Activated CD8-positive, alpha-beta memory T cell treated with anti-CD3 and anti-CD28 coated beads, Interleukin-2, amount 50 U/mL, for 4 hours (primary cell): ENCODE results near the gene HRG.
"Not testable (repeated sequence)": the region's sequence is repeated elsewhere in the genome, so short reads cannot be mapped to it uniquely, and the experiment has no call there.

Source experiments
- DNase-seq: peaks from one replicate; pipeline ENCODE4 v3.0.0-alpha.2; 2020

The HRG gene

GRCh38 chr3:186665625-186666188 is at the start of gene HRG:
HRG (plus strand) TSS chr3:186666014; CDS start chr3:186666032, 18 bp downstream.
- DNase-seq = no peak

GRCh38 chr3:186616299-186616617 is 49.6 kb upstream of the HRG start:
- no peak for DNase-seq

GRCh38 chr3:186617036-186617946 is 48.5 kb upstream of the HRG start:
- peak; percentile 81 for DNase-seq

GRCh38 chr3:186618318-186618938 is 47.4 kb upstream of the HRG start:
- no peak for DNase-seq

GRCh38 chr3:186619787-186620212 is 46.0 kb upstream of the HRG start:
- no peak for DNase-seq

GRCh38 chr3:186620213-186621092 is 45.4 kb upstream of the HRG start:
- no peak for DNase-seq

GRCh38 chr3:186621894-186622650 is 43.7 kb upstream of the HRG start:
- DNase-seq = no peak

- DNase-seq = no peak
These were observed 43.0 kb upstream of the HRG start for GRCh38 chr3:186622651-186623310.

- no peak for DNase-seq
These were observed 41.2 kb upstream of the HRG start for GRCh38 chr3:186624598-186624997.

GRCh38 chr3:186625600-186626042 is 40.2 kb upstream of the HRG start:
- DNase-seq = no peak

GRCh38 chr3:186626254-186626847 is 39.5 kb upstream of the HRG start:
- DNase-seq = no peak

- DNase-seq = no peak
These were observed 37.9 kb upstream of the HRG start for GRCh38 chr3:186627852-186628414.

- no peak for DNase-seq
These were observed 37.1 kb upstream of the HRG start for GRCh38 chr3:186628756-186629155.

- no peak for DNase-seq
These were observed 34.7 kb upstream of the HRG start for GRCh38 chr3:186630950-186631641.

- no peak for DNase-seq
These were observed 32.3 kb upstream of the HRG start for GRCh38 chr3:186633481-186633880.

- not testable (repeated sequence) for DNase-seq
These were observed 31.6 kb upstream of the HRG start for GRCh38 chr3:186634207-186634606.

GRCh38 chr3:186635532-186635931 is 30.3 kb upstream of the HRG start:
- no peak for DNase-seq

GRCh38 chr3:186636536-186636935 is 29.3 kb upstream of the HRG start:
- no peak for DNase-seq

- DNase-seq = no peak
These were observed 28.1 kb upstream of the HRG start for GRCh38 chr3:186637686-186638085.

- DNase-seq = no peak
These were observed 27.6 kb upstream of the HRG start for GRCh38 chr3:186638259-186638658.
